Mesenchymal stem cell (in vitro differentiated cells and primary cell): ENCODE results near the gene HMBS.
A peak's percentile ranks its signal among the peaks of the same experiment; 100 is the strongest.
"Not testable (repeated sequence)": the region's sequence is repeated elsewhere in the genome, so short reads cannot be mapped to it uniquely, and the experiment has no call there.

Source experiments
- DNase-seq: peaks from one replicate; pipeline ENCODE4 v3.0.0-alpha.2; 2013
- H2AFZ ChIP-seq: one replicate; pipeline ENCODE4 v1.6.1; 2013; ENCODE audit warnings: low read depth, mild to moderate bottlenecking, control low read depth, inconsistent platforms, low read length, moderate library complexity
- H2AK5ac ChIP-seq: 2 replicates; pipeline ENCODE4 v1.6.1; 2013; ENCODE audit warnings: low read length, moderate library complexity, mild to moderate bottlenecking, inconsistent platforms; ENCODE audit not compliant: severe bottlenecking
- H2BK120ac ChIP-seq: one replicate; pipeline ENCODE4 v1.6.1; 2013; ENCODE audit warnings: low read depth, mild to moderate bottlenecking, inconsistent platforms, low read length, moderate library complexity
- H2BK12ac ChIP-seq, 2 experiments: one replicate each; pipeline ENCODE4 v1.6.1; 2013; ENCODE audit warnings: inconsistent platforms in 2 of 2, low read length in 2 of 2, mild to moderate bottlenecking in 2 of 2, moderate library complexity in 2 of 2, control low read depth in 1 of 2
- H2BK15ac ChIP-seq: one replicate; pipeline ENCODE4 v1.6.1; 2013; ENCODE audit warnings: mild to moderate bottlenecking, low read depth, inconsistent platforms; ENCODE audit not compliant: poor library complexity, severe bottlenecking
- H2BK5ac ChIP-seq: 2 replicates; pipeline ENCODE4 v1.6.1; 2013; ENCODE audit warnings: low read depth, mild to moderate bottlenecking, low read length, control low read depth, inconsistent platforms; ENCODE audit not compliant: poor library complexity, severe bottlenecking
- H3K14ac ChIP-seq, 2 experiments: one replicate each; pipeline ENCODE4 v1.6.1; 2013; ENCODE audit warnings: inconsistent platforms in 2 of 2, low read length in 2 of 2, control low read depth in 1 of 2, mild to moderate bottlenecking in 1 of 2, moderate library complexity in 1 of 2
- H3K18ac ChIP-seq, 2 experiments: one replicate each; pipeline ENCODE4 v1.6.1; 2013; ENCODE audit warnings: inconsistent platforms in 2 of 2, low read length in 2 of 2, control low read depth in 1 of 2, low read depth in 1 of 2, mild to moderate bottlenecking in 1 of 2
- H3K23ac ChIP-seq, 2 experiments: one replicate each; pipeline ENCODE4 v1.6.1; 2013; ENCODE audit warnings: inconsistent platforms in 2 of 2, low read length in 2 of 2, mild to moderate bottlenecking in 2 of 2, moderate library complexity in 2 of 2, control low read depth in 1 of 2
- H3K27ac ChIP-seq: 2 replicates; pipeline ENCODE4 v1.5.1; 2013; ENCODE audit warnings: mild to moderate bottlenecking, moderate library complexity, low read length, control low read depth, inconsistent platforms; ENCODE audit not compliant: poor library complexity, severe bottlenecking
- H3K27me3 ChIP-seq, 2 experiments: 2 replicates each; pipeline versions ENCODE4 v1.6.1 to v1.7.0; 2013; ENCODE audit warnings: low read length in 2 of 2, mild to moderate bottlenecking in 2 of 2, moderate library complexity in 2 of 2, control low read depth in 1 of 2, inconsistent platforms in 1 of 2; ENCODE audit not compliant: control insufficient read depth in 1 of 2, insufficient read depth in 1 of 2
- H3K36me3 ChIP-seq, 2 experiments: 2 replicates each; pipeline versions ENCODE4 v1.6.1 to v1.7.0; 2013; ENCODE audit warnings: low read length in 2 of 2, control low read depth in 1 of 2, inconsistent platforms in 1 of 2, low read depth in 1 of 2, mild to moderate bottlenecking in 1 of 2; ENCODE audit not compliant: insufficient read depth in 2 of 2, control insufficient read depth in 1 of 2
- H3K4ac ChIP-seq, 2 experiments: one replicate each; pipeline ENCODE4 v1.6.1; 2013; ENCODE audit warnings: inconsistent platforms in 2 of 2, low read length in 2 of 2, mild to moderate bottlenecking in 2 of 2, moderate library complexity in 2 of 2, control low read depth in 1 of 2, low read depth in 1 of 2
- H3K4me1 ChIP-seq: 2 replicates; pipeline ENCODE4 v1.6.1; 2013; ENCODE audit warnings: low read depth, low read length, control low read depth; ENCODE audit not compliant: control insufficient read depth, insufficient read depth
- H3K4me2 ChIP-seq: 2 replicates; pipeline ENCODE4 v1.6.1; 2013; ENCODE audit warnings: low read length, mild to moderate bottlenecking, inconsistent platforms; ENCODE audit not compliant: poor library complexity, severe bottlenecking
- H3K4me3 ChIP-seq, 2 experiments: 2 replicates each; pipeline versions ENCODE4 v1.5.1 to v1.7.0; 2013; ENCODE audit warnings: low read length in 2 of 2, mild to moderate bottlenecking in 2 of 2, control low read depth in 1 of 2, low read depth in 1 of 2; ENCODE audit not compliant: insufficient read depth in 1 of 2
- H3K79me1 ChIP-seq: replicated peaks from 2 replicates; pipeline ENCODE4 v1.6.1; 2013; ENCODE audit warnings: mild to moderate bottlenecking, control low read depth, low read length, inconsistent platforms; ENCODE audit not compliant: poor library complexity, severe bottlenecking
- H3K9ac ChIP-seq: 2 replicates; pipeline ENCODE4 v1.7.0; 2013; ENCODE audit warnings: mild to moderate bottlenecking, low read length, moderate library complexity
- H3K9me3 ChIP-seq: 2 replicates; pipeline ENCODE4 v1.7.0; 2013; ENCODE audit warnings: mild to moderate bottlenecking, low read length; ENCODE audit not compliant: control insufficient read depth
- H4K8ac ChIP-seq: one replicate; pipeline ENCODE4 v1.6.1; 2013; ENCODE audit warnings: inconsistent platforms, mild to moderate bottlenecking, low read length, moderate library complexity
- H4K91ac ChIP-seq: one replicate; pipeline ENCODE4 v1.6.1; 2013; ENCODE audit warnings: mild to moderate bottlenecking, low read length, inconsistent platforms
- WGBS: methylation state at CpG from one replicate; pipeline ENCODE4 v1.1.7; 2013; ENCODE audit warnings: mixed read lengths; 5-methylcytosine and 5-hydroxymethylcytosine counted together

HMBS gene

DNA sequence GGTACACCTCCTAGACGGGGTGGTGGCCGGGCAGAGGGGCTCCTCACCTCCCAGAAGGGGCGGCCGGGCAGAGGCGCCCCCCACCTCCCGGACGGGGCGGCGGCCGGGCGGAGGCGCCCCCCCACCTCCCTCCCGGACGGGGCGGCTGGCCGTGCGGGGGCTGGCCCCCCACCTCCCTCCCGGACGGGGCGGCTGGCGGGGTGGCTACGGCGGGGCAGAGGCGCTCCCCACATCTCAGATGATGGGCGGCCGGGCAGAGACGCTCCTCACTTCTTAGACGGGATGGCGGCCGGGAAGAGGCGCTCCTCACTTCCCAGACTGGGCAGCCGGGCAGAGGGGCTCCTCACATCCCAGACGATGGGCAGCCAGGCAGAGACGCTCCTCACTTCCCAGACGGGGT, 25.6 kb upstream of the HMBS start:
- not testable (repeated sequence) for H2AK5ac ChIP-seq, H3K14ac ChIP-seq, H4K91ac ChIP-seq, H2BK15ac ChIP-seq, H3K4me2 ChIP-seq, DNase-seq, H3K9ac ChIP-seq, H2AFZ ChIP-seq, H3K4ac ChIP-seq, H2BK12ac ChIP-seq, H4K8ac ChIP-seq, H3K4me3 ChIP-seq, H3K23ac ChIP-seq, H3K18ac ChIP-seq, H3K27ac ChIP-seq, H3K27me3 ChIP-seq, H2BK120ac ChIP-seq, H3K9me3 ChIP-seq, H2BK5ac ChIP-seq
- 86% methylated on average over 8 of the region's 35 CpGs for WGBS
- peaks cover 15% of the 10 kb centered on the region for H3K4me1 ChIP-seq
- peaks cover 21% of the 10 kb centered on the region for H3K79me1 ChIP-seq
- H3K36me3 ChIP-seq: peaks cover 15 to 18% of the 10 kb centered on the region in 2 experiments

GRCh38 chr11:119061256-119061655, 23.4 kb upstream of the HMBS start:
- peaks cover 0 to 4% of the 10 kb centered on the region in 2 experiments for H3K36me3 ChIP-seq
- H3K18ac ChIP-seq: no peak overlapping the region
- WGBS: 98% methylated on average over 3 of the region's 3 CpGs
- H2BK12ac ChIP-seq: no peak overlapping the region
- no peak overlapping the region for H3K4me3 ChIP-seq
- H3K9ac ChIP-seq: no peak overlapping the region
- H4K91ac ChIP-seq: no peak overlapping the region
- H4K8ac ChIP-seq: no peak overlapping the region
- no peak overlapping the region for H2AK5ac ChIP-seq
- H3K23ac ChIP-seq: no peak overlapping the region
- H2AFZ ChIP-seq: no peak overlapping the region
- no peak overlapping the region for H3K27ac ChIP-seq
- no peaks in the 10 kb centered on the region for H3K9me3 ChIP-seq
- no peak overlapping the region for H2BK15ac ChIP-seq
- DNase-seq: no peak
- no peak overlapping the region for H2BK120ac ChIP-seq
- no peak overlapping the region for H3K14ac ChIP-seq
- H3K4me1 ChIP-seq: peaks cover 7% of the 10 kb centered on the region
- no peaks in the 10 kb centered on the region for H3K27me3 ChIP-seq
- H3K4me2 ChIP-seq: no peak overlapping the region
- H3K79me1 ChIP-seq: peaks cover 12% of the 10 kb centered on the region
- no peak overlapping the region for H2BK5ac ChIP-seq
- no peak overlapping the region for H3K4ac ChIP-seq

- Histone ChIP-seq H3K18ac (no peak overlapping the region), H2BK12ac (no peak overlapping the region), H4K8ac (no peak overlapping the region), H3K4ac (no peak overlapping the region), H3K23ac (no peak overlapping the region), H3K27ac (no peak overlapping the region), H2AFZ (no peak overlapping the region), H3K9me3 (no peaks in the 10 kb centered on the region), H3K9ac (peak overlapping the region; percentile 22), H3K79me1 (peaks cover 13% of the 10 kb centered on the region), H4K91ac (no peak overlapping the region), H2BK5ac (no peak overlapping the region), H3K4me2 (no peak overlapping the region), H3K14ac (peak overlapping the region in 1 of 2 experiments; percentile 51), H3K36me3 (peaks cover 0 to 4% of the 10 kb centered on the region in 2 experiments), H3K27me3 (no peaks in the 10 kb centered on the region), H3K4me3 (no peak overlapping the region), H2BK120ac (no peak overlapping the region), H2BK15ac (no peak overlapping the region), H3K4me1 (peaks cover 9% of the 10 kb centered on the region), H2AK5ac (no peak overlapping the region)
- no peak for DNase-seq
- 97% methylated on average over 4 of the region's 5 CpGs for WGBS
Observed at GRCh38 chr11:119062779-119063178, 21.9 kb upstream of the HMBS start.

DNA sequence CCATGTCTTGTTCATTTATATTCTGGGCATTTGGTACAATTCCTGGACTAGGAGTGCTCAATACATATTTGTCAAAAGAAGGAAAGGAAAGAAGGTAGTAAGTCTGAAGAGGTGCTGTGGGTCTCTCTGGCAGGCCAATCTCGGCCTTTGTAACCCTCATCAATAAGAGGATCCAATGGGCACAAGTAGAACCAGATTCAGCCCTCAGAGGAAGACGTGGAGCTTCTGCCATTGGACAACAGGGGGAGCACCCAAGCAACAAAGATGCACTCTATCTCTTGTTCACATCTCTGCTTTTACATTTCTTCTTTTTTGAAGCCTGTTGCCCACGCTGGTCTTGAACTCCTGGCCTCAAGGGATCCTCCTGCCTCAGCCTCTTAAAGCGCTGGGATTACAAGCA, 19.3 kb upstream of the HMBS start:
- Histone ChIP-seq H3K4ac (no peak overlapping the region), H2AK5ac (no peak overlapping the region), H4K91ac (no peak overlapping the region), H3K27ac (no peak overlapping the region), H3K4me1 (peaks cover 3% of the 10 kb centered on the region), H3K18ac (no peak overlapping the region), H2BK15ac (no peak overlapping the region), H3K36me3 (peaks cover 3 to 14% of the 10 kb centered on the region in 2 experiments), H3K4me3 (no peak overlapping the region), H2BK120ac (no peak overlapping the region), H3K4me2 (no peak overlapping the region), H3K9ac (no peak overlapping the region), H3K9me3 (no peaks in the 10 kb centered on the region), H2BK5ac (no peak overlapping the region), H3K14ac (no peak overlapping the region), H3K23ac (no peak overlapping the region), H3K27me3 (no peaks in the 10 kb centered on the region), H2BK12ac (no peak overlapping the region), H2AFZ (no peak overlapping the region), H3K79me1 (peaks cover 16% of the 10 kb centered on the region), H4K8ac (no peak overlapping the region)
- peak; percentile 62 for DNase-seq
- WGBS: 58% methylated on average over 4 of the region's 4 CpGs
